A549 (cell line): ENCODE data around the gene CAPN11. TPM values are rescaled to one million over a fixed set of nuclear protein-coding genes. Genes with fewer than 3 reads are reported as not detected.

Experiments
- ATAC-seq, 2 experiments: fragments of 200-7000 bp in 1 of 2; fragments of >200 bp in 1 of 2; cut with Nextera tagmentation in 1 of 2; cut with Tn5 transposase in 1 of 2; 3 replicates each; pipeline versions ENCODE4 v1.8.0 to v1.9.1; 2018 to 2020; ENCODE audit warnings: mild to moderate bottlenecking in 1 of 2, moderate library complexity in 1 of 2
- CTCF ChIA-PET: fragments of 300-600 bp; sonication (Branson Sonifier 250); formaldehyde crosslinking; extraction: SDS; loops from one replicate; lab custom pipeline; 2021; ENCODE audit warnings: antibody characterized with exemption, inconsistent platforms; lab: Yijun Ruan, JAX
- POLR2A ChIA-PET: fragments of 350-600 bp; formaldehyde crosslinking; extraction: SDS; loops from one replicate; lab custom pipeline; 2021; ENCODE audit warnings: antibody characterized with exemption, inconsistent platforms; lab: Yijun Ruan, JAX
- DNase-seq, 2 experiments: peaks; one replicate each; pipeline versions ENCODE4 v3.0.0 to v3.0.0-alpha.2; 2011 to 2016; ENCODE audit warnings: low read depth in 1 of 2, low spot score in 1 of 2
- FAIRE-seq: peaks from 2 replicates; lab custom pipeline; 2011; peaks lifted over from hg19 to GRCh38; lab: Jason Lieb, UNC
- H3K27ac ChIP-seq, 2 experiments: fragments of >200 bp; sonication (Bioruptor Twin); formaldehyde crosslinking; 3 replicates each; pipeline ENCODE4 v1.5.1; 2016 to 2017
- H3K4me1 ChIP-seq: fragments of >200 bp; sonication (Bioruptor Twin); formaldehyde crosslinking; 3 replicates; pipeline ENCODE4 v1.6.1; 2016
- H3K4me2 ChIP-seq: fragments of >200 bp; sonication (Bioruptor Twin); formaldehyde crosslinking; 3 replicates; pipeline ENCODE4 v1.6.1; 2016
- H3K4me3 ChIP-seq: fragments of >200 bp; sonication (Bioruptor Twin); formaldehyde crosslinking; 3 replicates; pipeline ENCODE4 v1.5.1; 2016
- H3K9me3 ChIP-seq: fragments of >200 bp; sonication (Bioruptor Twin); formaldehyde crosslinking; 3 replicates; pipeline ENCODE4 v1.6.1; 2016
- BHLHE40 ChIP-seq: IDR thresholded peaks from 2 replicates; pipeline ENCODE4 v1.6.1; 2012; ENCODE audit warnings: low read depth, low read length, inconsistent platforms
- EP300 ChIP-seq, 2 experiments: fragments of >200 bp; sonication (Bioruptor Twin); formaldehyde crosslinking; IDR thresholded peaks; 2 replicates in 1 of 2; 3 replicates in 1 of 2; pipeline ENCODE4 v1.6.1; 2016 to 2017
- FOSL2 ChIP-seq, 2 experiments: fragments of 450-650 bp in 1 of 2; fragments of >200 bp in 1 of 2; sonication (Bioruptor Twin) in 1 of 2; formaldehyde crosslinking; IDR thresholded peaks; 2 replicates each; pipeline versions ENCODE4 v1.5.0 to v1.6.1; 2016 to 2020; ENCODE audit warnings: mild to moderate bottlenecking in 1 of 2, moderate library complexity in 1 of 2
- GATA3 ChIP-seq: IDR thresholded peaks from 2 replicates; pipeline ENCODE4 v1.6.1; 2012; ENCODE audit warnings: borderline replicate concordance
- HOXA7 ChIP-seq: fragments of 250-450 bp; sonication (Bioruptor Pico); IDR thresholded peaks from 2 replicates; pipeline ENCODE4 v1.5.0; 2020; ENCODE audit warnings: mild to moderate bottlenecking, moderate library complexity
- HOXB5 ChIP-seq: fragments of 250-450 bp; sonication (Bioruptor Pico); IDR thresholded peaks from 2 replicates; pipeline ENCODE4 v1.5.0; 2020; ENCODE audit warnings: mild to moderate bottlenecking, moderate library complexity
- MAZ ChIP-seq: fragments of 150-350 bp; IDR thresholded peaks from 2 replicates; pipeline ENCODE4 v1.6.1; 2014; ENCODE audit warnings: antibody characterized with exemption, low read depth, low read length, borderline replicate concordance
- MYC ChIP-seq: IDR thresholded peaks from 2 replicates; pipeline ENCODE4 v1.6.1; 2012; ENCODE audit warnings: mild to moderate bottlenecking, inconsistent platforms, low read length, improper control_type of control experiment, borderline replicate concordance
- NR3C1 ChIP-seq: fragments of >200 bp; sonication (Bioruptor Twin); formaldehyde crosslinking; IDR thresholded peaks from 3 replicates; pipeline ENCODE4 v1.6.1; 2017
- ZFP36 ChIP-seq: fragments of 450-650 bp; IDR thresholded peaks from 2 replicates; pipeline ENCODE4 v1.6.1; 2014; ENCODE audit warnings: borderline replicate concordance; ENCODE audit not compliant: partially characterized antibody
- ZSCAN20 ChIP-seq: fragments of 250-450 bp; sonication (Bioruptor Pico); IDR thresholded peaks from 2 replicates; pipeline ENCODE4 v1.8.0; 2022; ENCODE audit warnings: mild to moderate bottlenecking, moderate library complexity
- WGBS: methylation state at CpG from one replicate; pipeline ENCODE4 v1.1.6; 2017; ENCODE audit errors: missing lambda C conversion rate; 5-methylcytosine and 5-hydroxymethylcytosine counted together
- polyA plus RNA-seq, 4 experiments: library from polyadenylated mRNA; depleted of rRNA in 3 of 4; stranded (reverse); fragments of >200 nt; fragmentation: RNase III in 1 of 4; extraction: RNeasy Plus Mini Kit Qiagen cat#74134 plus additional on column Dnase treatment in 1 of 4; gene quantifications; 2 replicates in 3 of 4; 3 replicates in 1 of 4; pipeline ENCODE4 v1.2.3, GENCODE V29; 2011 to 2017
- TF ChIP-seq, protein P1 (sequence below): fragments of >200 bp; sonication (Bioruptor Twin); formaldehyde crosslinking; IDR thresholded peaks from 3 replicates; pipeline ENCODE4 v1.5.1; 2016
- TF ChIP-seq, protein P2 (sequence below): fragments of 200-600 bp; sonication (generic); IDR thresholded peaks from 2 replicates; pipeline ENCODE4 v1.6.1; 2016; ENCODE audit warnings: antibody characterized with exemption, mild to moderate bottlenecking, moderate library complexity
- TF ChIP-seq, protein P3 (sequence below): fragments of 250-450 bp; sonication (Bioruptor Pico); IDR thresholded peaks from 2 replicates; pipeline ENCODE4 v1.5.0; 2020; ENCODE audit warnings: low read depth, mild to moderate bottlenecking, moderate library complexity
- TF ChIP-seq, protein P4 (sequence below): fragments of 450-650 bp; IDR thresholded peaks from 2 replicates; pipeline ENCODE4 v1.6.1; 2014; ENCODE audit warnings: antibody characterized with exemption

The CAPN11 gene
- polyA plus RNA-seq, 2 of the 4 experiments (the other 2 are of a cell fraction) = 0.10 TPM; not detected in 1

DNA sequence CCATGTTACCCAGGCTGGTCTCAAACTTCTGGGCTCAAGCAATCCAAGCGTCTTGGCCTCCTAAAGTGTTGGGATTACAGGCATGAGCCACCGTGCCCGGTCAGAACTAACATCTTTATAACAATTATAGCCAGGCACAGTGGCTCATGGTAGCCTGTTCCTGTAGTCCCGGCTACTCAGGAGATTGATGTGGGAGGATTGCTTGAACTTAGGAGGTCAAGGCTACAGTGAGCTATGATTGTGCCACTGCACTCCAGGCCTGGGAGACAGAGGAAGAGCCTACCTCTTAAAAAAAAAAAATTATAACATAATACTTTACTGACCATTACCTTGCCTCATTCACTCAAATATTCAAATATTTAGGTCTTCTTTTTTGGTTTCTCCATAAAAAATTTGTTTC, 41.3 kb downstream of the CAPN11 start:
- H3K4me1 ChIP-seq = peaks cover 12% of the 10 kb centered on the region
- CTCF ChIA-PET = interaction anchor here (1.5 kb wide), 1 partner anchor 39 kb away, joined by 3 read pairs; no protein-coding TSS in a partner anchor
- H3K4me2 ChIP-seq = no peak overlapping the region
- H3K27ac ChIP-seq = no peak overlapping the region
- FAIRE-seq (no peak), ATAC-seq (no peak)
- H3K4me3 ChIP-seq = no peak overlapping the region
- TF ChIP-seq NR3C1 = no peak
- no peak for TF ChIP-seq EP300 (IDR thresholded peaks at IDR 0.05)
- TF ChIP-seq, protein P1, sequence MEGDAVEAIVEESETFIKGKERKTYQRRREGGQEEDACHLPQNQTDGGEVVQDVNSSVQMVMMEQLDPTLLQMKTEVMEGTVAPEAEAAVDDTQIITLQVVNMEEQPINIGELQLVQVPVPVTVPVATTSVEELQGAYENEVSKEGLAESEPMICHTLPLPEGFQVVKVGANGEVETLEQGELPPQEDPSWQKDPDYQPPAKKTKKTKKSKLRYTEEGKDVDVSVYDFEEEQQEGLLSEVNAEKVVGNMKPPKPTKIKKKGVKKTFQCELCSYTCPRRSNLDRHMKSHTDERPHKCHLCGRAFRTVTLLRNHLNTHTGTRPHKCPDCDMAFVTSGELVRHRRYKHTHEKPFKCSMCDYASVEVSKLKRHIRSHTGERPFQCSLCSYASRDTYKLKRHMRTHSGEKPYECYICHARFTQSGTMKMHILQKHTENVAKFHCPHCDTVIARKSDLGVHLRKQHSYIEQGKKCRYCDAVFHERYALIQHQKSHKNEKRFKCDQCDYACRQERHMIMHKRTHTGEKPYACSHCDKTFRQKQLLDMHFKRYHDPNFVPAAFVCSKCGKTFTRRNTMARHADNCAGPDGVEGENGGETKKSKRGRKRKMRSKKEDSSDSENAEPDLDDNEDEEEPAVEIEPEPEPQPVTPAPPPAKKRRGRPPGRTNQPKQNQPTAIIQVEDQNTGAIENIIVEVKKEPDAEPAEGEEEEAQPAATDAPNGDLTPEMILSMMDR = no peak
- TF ChIP-seq ZSCAN20 (CRISPR knock-in tag) = no peak
- TF ChIP-seq BHLHE40 = no peak
- no peak for TF ChIP-seq HOXA7
- TF ChIP-seq, protein P2, sequence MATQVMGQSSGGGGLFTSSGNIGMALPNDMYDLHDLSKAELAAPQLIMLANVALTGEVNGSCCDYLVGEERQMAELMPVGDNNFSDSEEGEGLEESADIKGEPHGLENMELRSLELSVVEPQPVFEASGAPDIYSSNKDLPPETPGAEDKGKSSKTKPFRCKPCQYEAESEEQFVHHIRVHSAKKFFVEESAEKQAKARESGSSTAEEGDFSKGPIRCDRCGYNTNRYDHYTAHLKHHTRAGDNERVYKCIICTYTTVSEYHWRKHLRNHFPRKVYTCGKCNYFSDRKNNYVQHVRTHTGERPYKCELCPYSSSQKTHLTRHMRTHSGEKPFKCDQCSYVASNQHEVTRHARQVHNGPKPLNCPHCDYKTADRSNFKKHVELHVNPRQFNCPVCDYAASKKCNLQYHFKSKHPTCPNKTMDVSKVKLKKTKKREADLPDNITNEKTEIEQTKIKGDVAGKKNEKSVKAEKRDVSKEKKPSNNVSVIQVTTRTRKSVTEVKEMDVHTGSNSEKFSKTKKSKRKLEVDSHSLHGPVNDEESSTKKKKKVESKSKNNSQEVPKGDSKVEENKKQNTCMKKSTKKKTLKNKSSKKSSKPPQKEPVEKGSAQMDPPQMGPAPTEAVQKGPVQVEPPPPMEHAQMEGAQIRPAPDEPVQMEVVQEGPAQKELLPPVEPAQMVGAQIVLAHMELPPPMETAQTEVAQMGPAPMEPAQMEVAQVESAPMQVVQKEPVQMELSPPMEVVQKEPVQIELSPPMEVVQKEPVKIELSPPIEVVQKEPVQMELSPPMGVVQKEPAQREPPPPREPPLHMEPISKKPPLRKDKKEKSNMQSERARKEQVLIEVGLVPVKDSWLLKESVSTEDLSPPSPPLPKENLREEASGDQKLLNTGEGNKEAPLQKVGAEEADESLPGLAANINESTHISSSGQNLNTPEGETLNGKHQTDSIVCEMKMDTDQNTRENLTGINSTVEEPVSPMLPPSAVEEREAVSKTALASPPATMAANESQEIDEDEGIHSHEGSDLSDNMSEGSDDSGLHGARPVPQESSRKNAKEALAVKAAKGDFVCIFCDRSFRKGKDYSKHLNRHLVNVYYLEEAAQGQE = no peak
- TF ChIP-seq HOXB5 (CRISPR knock-in tag) = no peak
- no peak for TF ChIP-seq ZFP36
- TF ChIP-seq MAZ = no peak
- TF ChIP-seq, all 56 proteins: peak for 0
- no peak for DNase-seq
- whole genome bisulfite sequencing = 61% methylated on average over 4 of the region's 4 CpGs
- POLR2A ChIA-PET = no interaction called here
- H3K9me3 ChIP-seq = no peaks in the 10 kb centered on the region

DNA sequence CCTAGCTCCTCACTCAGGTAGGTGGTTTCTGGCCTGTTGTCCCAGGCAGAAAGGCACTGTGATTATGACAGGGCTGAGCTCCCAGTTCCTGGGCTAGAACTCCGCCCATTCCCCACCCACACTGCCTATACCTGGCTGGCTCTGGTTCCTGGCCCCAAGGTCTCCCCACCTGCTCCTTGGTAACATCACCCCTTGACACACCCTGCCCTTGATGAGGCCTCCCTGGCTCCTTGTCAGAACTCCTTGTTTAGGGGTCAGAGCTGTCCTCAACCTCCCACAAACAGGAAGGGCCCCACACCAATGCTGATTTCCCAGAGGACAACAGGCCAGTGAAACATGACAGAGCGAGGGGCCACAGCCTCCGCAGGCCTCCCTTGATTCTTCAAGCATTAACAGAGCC, 42.6 kb downstream of the CAPN11 start:
- Histone ChIP-seq H3K27ac (no peak overlapping the region), H3K4me1 (peaks cover 12% of the 10 kb centered on the region)
- WGBS = 92% methylated on average over 3 of the region's 3 CpGs
- DNase-seq = no peak
- POLR2A ChIA-PET = no interaction called here
- TF ChIP-seq, protein P3, sequence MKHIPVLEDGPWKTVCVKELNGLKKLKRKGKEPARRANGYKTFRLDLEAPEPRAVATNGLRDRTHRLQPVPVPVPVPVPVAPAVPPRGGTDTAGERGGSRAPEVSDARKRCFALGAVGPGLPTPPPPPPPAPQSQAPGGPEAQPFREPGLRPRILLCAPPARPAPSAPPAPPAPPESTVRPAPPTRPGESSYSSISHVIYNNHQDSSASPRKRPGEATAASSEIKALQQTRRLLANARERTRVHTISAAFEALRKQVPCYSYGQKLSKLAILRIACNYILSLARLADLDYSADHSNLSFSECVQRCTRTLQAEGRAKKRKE (CRISPR knock-in tag) = no peak
- TF ChIP-seq, protein P4, sequence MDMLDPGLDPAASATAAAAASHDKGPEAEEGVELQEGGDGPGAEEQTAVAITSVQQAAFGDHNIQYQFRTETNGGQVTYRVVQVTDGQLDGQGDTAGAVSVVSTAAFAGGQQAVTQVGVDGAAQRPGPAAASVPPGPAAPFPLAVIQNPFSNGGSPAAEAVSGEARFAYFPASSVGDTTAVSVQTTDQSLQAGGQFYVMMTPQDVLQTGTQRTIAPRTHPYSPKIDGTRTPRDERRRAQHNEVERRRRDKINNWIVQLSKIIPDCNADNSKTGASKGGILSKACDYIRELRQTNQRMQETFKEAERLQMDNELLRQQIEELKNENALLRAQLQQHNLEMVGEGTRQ = no peak
- no peak for TF ChIP-seq GATA3
- TF ChIP-seq MAZ = no peak
- TF ChIP-seq HOXB5 (CRISPR knock-in tag) = no peak
- no peak for TF ChIP-seq FOSL2 (IDR thresholded peaks at IDR 0.05)
- no peak for TF ChIP-seq FOSL2 (CRISPR knock-in tag; IDR thresholded peaks at IDR 0.05)
- TF ChIP-seq MYC = no peak
- TF ChIP-seq, all 56 proteins: peak for 0
- CTCF ChIA-PET = interaction anchor here (1.1 to 1.5 kb wide), 2 partner anchors 12 to 40 kb away, joined by 3 read pairs; no protein-coding TSS in a partner anchor
- no peak overlapping the region for H3K4me3 ChIP-seq
- FAIRE-seq = no peak
- no peak for ATAC-seq
- H3K9me3 ChIP-seq = no peaks in the 10 kb centered on the region
- H3K4me2 ChIP-seq = no peak overlapping the region
